ENCODE results near the gene CERS6. TPM values are rescaled to one million over a fixed set of nuclear protein-coding genes. Genes with fewer than 3 reads are reported as not detected.

CERS6 gene
- polyA plus RNA-seq, 4 donors: 41.8 to 50.6 (median 47.4) TPM

DNA sequence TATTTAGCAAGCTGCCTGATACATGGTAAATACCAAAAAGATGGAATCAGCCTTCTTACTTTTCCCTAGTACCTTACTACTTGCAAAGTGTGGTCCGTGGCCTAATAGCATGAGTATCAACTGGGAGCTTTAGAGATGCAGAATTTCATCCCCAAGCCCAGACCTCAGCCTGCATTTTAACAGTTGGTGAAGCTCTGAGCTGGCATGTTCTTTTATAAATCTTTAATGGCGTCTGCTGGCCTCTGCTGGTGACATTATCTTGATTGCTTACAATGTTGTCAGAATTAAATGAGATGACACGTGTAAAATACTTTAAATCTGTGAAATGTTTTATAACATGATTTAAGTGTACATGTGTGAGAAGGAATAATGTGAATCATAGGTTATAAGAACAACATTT is 231.2 kb downstream of the CERS6 start:
- DNase-seq (ENCODE audit: low read depth in 4 of 4, low spot score in 2 of 4): no peak

- DNase-seq (ENCODE audit: low read depth in 4 of 4, low spot score in 2 of 4): no peak
Observed at GRCh38 chr2:168690381-168690885, 234.4 kb downstream of the CERS6 start.

GRCh38 chr2:168691221-168691620 is 235.1 kb downstream of the CERS6 start:
- DNase-seq (ENCODE audit: low read depth in 4 of 4, low spot score in 2 of 4): no peak

- no peak for DNase-seq (ENCODE audit: low read depth in 4 of 4, low spot score in 2 of 4)
Observed at GRCh38 chr2:168692132-168692744, 236.2 kb downstream of the CERS6 start.

GRCh38 chr2:168694173-168694572 is 238.1 kb downstream of the CERS6 start:
- DNase-seq (ENCODE audit: low read depth in 4 of 4, low spot score in 2 of 4): no peak

DNA sequence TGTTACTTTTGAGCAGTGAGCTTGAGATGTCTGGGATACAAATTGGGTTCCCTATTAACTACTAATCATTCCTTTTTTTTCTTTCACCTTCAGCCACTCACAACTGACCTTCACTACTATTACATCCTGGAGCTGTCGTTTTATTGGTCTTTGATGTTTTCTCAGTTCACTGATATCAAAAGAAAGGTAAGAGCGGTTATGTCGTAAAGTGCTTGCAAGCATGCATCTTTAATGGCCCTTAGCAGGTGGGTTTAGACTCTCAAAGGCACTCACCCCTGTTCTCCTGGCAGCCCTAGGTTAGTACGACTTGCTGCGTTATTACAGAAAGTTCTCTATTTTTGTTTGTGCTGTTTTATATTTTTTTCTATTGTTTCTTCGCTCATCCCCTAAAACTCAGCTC is 238.8 kb downstream of the CERS6 start:
- peak in 2 of 4 donors; percentile 21 to 28 for DNase-seq (ENCODE audit: low read depth in 4 of 4, low spot score in 2 of 4)

- DNase-seq (ENCODE audit: low read depth in 4 of 4, low spot score in 2 of 4): no peak
Observed at GRCh38 chr2:168697668-168698121, 241.6 kb downstream of the CERS6 start.

DNA sequence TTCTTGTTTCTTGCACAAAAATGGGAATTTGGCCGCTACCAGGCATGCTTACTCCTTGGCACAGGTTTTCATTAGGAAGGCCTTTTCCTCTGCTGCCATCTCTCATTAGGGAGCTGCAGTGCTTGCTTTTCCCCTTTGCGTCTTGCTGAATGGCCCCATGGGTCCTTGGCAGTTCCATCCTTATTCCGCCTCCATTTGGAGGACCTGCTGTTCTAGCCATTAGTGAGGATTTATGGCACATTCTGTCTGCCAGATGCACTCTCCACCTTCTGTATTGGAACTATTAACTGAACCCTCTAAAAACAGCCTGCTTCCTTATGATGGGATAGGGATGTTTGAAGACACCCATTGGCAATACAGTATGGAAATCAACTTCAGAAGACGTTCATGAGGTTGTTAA is 242.9 kb downstream of the CERS6 start:
- DNase-seq (ENCODE audit: low read depth in 4 of 4, low spot score in 2 of 4): no peak

DNA sequence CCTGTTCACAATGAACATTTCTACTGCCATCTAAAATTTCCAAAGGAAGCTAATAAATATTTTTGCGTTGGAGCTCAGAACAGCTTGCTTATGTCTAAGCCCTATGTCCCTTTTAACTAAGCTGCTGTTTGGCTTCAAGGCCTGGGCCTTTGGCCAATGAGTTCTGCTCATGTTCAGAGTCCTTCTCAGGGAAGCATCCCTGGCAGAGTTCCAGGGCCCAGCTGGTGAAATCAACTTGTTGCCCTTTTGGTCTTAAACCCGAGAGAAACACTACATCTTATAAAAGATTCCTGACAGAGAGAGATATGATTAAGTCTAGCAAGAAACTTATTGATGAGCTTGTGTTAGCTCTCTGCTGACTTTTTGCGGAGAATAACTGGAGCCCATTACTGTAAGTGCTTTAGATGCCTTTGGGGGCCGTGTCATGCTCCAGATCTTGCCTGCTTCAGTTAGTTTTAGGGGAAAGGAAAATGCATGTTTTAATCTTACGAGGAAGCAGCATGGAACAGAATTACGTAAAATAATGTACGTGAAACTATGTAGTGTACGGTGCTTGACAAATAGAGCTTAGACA is 243.9 kb downstream of the CERS6 start:
- DNase-seq (ENCODE audit: low read depth in 4 of 4, low spot score in 2 of 4): peak; percentile 45 to 77 (median 66)

DNA sequence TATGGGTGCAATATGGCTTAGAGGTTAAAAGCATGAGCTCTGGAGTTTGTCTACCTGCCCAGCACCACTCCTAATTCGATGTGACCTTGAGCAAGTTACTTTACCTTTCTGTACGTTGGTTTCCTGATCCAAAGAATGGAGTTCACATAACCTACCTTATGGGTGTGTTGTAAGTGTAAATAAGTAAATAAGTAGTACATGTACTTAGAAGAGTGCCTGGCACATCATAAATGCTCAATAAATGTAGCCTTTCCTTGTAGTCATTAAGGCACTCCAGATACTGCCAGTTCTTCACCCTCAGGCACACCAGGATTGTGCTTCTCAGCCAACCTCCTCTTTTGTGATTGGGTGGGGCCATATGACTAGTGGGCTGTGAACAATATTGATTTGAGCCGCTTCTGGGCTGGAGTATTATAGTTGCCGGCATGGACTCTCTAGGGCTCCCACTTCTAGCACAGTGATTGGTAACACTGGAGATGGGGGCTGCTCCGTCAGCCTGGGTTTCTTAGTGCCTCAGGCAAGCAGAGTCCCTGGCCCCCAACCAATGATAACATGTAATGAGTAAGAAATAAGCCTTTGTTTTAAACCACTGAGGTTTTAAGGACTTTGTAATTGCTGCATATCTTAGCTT is 244.7 kb downstream of the CERS6 start:
- DNase-seq (ENCODE audit: low read depth in 4 of 4, low spot score in 2 of 4): no peak

DNA sequence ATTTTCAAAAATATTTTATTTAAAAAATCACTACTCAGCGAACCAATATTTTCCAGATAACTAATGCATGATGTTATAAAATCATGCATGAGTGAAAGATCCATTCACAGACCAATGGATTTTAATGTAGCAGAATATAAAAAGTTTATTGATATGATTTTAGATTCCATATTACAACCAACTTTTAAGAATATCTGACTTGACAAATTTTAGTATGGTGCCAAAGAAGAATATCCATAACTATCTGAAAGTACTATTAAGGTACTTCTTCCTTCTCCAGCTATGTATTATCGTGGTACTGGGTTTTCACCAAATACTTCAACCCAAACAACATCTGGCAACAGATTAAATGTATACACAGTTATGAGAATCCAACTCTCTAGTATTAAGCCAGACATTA is 246.5 kb downstream of the CERS6 start:
- DNase-seq (ENCODE audit: low read depth in 4 of 4, low spot score in 2 of 4): no peak

GRCh38 chr2:168703926-168704325 is 247.9 kb downstream of the CERS6 start:
- DNase-seq (ENCODE audit: low read depth in 4 of 4, low spot score in 2 of 4): no peak

GRCh38 chr2:168705534-168706470 is 249.7 kb downstream of the CERS6 start:
- no peak for DNase-seq (ENCODE audit: low read depth in 4 of 4, low spot score in 2 of 4)

GRCh38 chr2:168706806-168707205 is 250.7 kb downstream of the CERS6 start:
- DNase-seq (ENCODE audit: low read depth in 4 of 4, low spot score in 2 of 4): no peak

DNA sequence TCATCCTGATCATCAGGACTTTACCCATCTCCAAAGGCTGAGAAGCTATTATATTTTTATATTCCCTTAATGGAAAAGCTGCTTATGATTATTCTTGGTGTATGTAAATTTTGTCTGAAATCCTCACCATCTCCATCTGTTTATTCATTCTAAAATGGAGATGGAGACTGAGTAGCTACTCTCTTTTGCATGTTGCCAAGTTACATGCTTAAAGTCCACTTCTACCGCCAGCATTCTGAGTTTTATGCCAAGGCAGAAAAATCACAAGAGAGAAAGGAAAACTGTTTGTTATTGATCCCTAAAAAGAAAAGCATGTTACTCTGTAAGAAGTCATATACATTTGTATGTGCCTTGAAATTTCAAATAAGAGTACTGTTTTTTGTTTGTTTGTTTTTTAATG is 252.0 kb downstream of the CERS6 start:
- DNase-seq (ENCODE audit: low read depth in 4 of 4, low spot score in 2 of 4): no peak

- no peak for DNase-seq (ENCODE audit: low read depth in 4 of 4, low spot score in 2 of 4)
Observed at GRCh38 chr2:168710754-168711467, 254.8 kb downstream of the CERS6 start.

DNA sequence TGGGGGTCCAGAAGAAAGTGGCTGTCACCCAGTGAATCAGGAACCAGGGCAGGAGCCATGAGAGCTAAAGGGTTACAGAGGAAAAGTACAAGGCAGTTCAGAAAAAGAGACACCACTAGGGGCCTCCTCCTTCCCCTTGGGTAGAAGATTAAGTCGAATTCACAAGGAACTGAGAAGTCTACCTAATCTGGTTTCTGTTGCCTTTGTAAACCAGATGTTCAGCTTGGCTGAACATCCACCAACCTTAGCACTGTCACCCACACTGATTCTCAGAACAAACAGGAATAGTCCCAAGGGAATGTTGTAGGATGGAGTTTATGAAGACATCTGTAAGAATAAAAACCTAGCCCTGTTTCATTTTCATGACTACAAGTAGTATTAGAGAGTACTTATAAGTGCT is 256.0 kb downstream of the CERS6 start:
- no peak for DNase-seq (ENCODE audit: low read depth in 4 of 4, low spot score in 2 of 4)

- no peak for DNase-seq (ENCODE audit: low read depth in 4 of 4, low spot score in 2 of 4)
Observed at GRCh38 chr2:168713325-168713724, 257.3 kb downstream of the CERS6 start.

- no peak for DNase-seq (ENCODE audit: low read depth in 4 of 4, low spot score in 2 of 4)
Observed at GRCh38 chr2:168715849-168716248, 259.8 kb downstream of the CERS6 start.

DNA sequence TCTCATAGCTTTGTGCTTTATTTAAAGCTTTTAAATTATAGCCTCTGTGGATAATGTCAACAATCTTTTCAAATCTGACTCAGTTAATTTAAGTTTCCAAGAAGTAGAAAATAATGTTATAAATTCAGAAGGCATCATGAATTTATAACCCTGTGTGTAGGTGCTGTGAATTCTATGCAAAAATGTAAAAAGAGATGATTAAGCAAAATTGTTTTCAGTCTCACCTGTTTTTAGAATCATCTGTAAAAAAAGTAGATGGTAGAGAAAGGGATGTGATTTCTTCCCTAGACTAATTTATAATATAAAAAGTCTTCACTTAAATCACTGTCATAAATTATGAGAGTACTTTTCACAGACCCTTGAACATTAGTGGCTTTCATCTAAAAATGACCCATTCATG is 260.8 kb downstream of the CERS6 start:
- DNase-seq (ENCODE audit: low read depth in 4 of 4, low spot score in 2 of 4): no peak
